Thyroid gland (tissue), 4 donors: ENCODE data around the gene THSD7B.

ENCODE experiments used
- CTCF ChIP-seq, 6 experiments: fragments of 200-600 bp in 3 of 6; fragments of 450-650 bp in 3 of 6; sonication (generic) in 3 of 6; IDR thresholded peaks; one replicate each; pipeline ENCODE4 v1.5.1; 2016 to 2019; ENCODE audit warnings: antibody characterized with exemption in 6 of 6, mild to moderate bottlenecking in 2 of 6, inconsistent platforms in 1 of 6, moderate library complexity in 1 of 6
- POLR2A ChIP-seq, 2 donors: fragments of 450-650 bp; IDR thresholded peaks; one replicate each; pipeline ENCODE4 v1.6.1; 2017; ENCODE audit warnings: antibody characterized with exemption in 2 of 2, mild to moderate bottlenecking in 2 of 2, moderate library complexity in 1 of 2

GRCh38 chr2:137255345-137255744 lies 490.0 kb downstream of the THSD7B start:
- TF ChIP-seq POLR2A (IDR thresholded peaks at IDR 0.05) (no peak), CTCF (IDR thresholded peaks at IDR 0.05) (no peak)
